Measurements from ENCODE around the gene HCN2. TPM values are rescaled to one million over a fixed set of nuclear protein-coding genes. Genes with fewer than 3 reads are reported as not detected.
A peak's percentile ranks its signal among the peaks of the same experiment; 100 is the strongest.

The HCN2 gene
- total and polyA plus RNA-seq, 9 of the 15 experiments (the other 6 are each of a cell fraction or from before 2014, with no cell fraction given): 0.29 to 4.2 (median 0.82) TPM; not detected in 2

DNA sequence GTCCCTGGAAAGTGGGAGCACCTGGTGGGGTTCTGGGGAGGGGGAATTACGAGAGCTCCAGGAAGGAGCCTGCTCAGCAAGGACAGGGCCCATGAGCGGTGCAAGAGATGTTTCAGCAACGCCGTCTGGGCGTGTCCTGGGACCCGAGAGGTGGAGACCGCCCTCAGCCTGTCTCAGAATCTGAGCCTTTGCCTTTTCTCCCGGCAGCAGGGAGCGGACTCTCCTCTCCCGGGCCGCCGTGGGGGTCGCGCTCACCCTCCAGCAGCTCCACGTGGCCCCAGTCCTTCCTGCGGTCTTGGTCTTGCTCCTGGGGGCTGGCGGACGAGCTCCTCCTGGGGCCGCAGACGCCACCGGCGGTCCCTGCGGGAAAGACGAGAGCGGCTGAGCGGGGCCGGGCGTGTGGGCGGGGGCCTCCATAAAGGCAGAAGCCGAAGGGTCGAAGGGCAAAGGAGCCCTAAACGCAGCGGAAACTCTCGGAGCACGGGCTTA, 42.9 kb downstream of the HCN2 start (continued):
- TF ChIP-seq, protein P1, sequence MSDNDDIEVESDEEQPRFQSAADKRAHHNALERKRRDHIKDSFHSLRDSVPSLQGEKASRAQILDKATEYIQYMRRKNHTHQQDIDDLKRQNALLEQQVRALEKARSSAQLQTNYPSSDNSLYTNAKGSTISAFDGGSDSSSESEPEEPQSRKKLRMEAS (CRISPR knock-in tag; IDR thresholded peaks at IDR 0.05): peak; percentile 79
- TF ChIP-seq, protein P2, sequence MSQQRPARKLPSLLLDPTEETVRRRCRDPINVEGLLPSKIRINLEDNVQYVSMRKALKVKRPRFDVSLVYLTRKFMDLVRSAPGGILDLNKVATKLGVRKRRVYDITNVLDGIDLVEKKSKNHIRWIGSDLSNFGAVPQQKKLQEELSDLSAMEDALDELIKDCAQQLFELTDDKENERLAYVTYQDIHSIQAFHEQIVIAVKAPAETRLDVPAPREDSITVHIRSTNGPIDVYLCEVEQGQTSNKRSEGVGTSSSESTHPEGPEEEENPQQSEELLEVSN (IDR thresholded peaks at IDR 0.05; ENCODE audit: borderline replicate concordance in 1 of 2, extremely low read depth in 1 of 2, insufficient read depth in 1 of 2, insufficient read length in 1 of 2, low read depth in 1 of 2, low read length in 1 of 2, poor library complexity in 1 of 2, severe bottlenecking in 1 of 2): peak in 1 of 2 experiments; percentile 9
- peak; percentile 54; the same call in 1 of the 2 replicates for TF ChIP-seq SUPT5H (IDR thresholded peaks at IDR 0.05)
- peak; percentile 22; the same call in 1 of the 2 replicates for TF ChIP-seq MTA3 (IDR thresholded peaks at IDR 0.05; ENCODE audit: borderline replicate concordance)
- TF ChIP-seq, protein P3, sequence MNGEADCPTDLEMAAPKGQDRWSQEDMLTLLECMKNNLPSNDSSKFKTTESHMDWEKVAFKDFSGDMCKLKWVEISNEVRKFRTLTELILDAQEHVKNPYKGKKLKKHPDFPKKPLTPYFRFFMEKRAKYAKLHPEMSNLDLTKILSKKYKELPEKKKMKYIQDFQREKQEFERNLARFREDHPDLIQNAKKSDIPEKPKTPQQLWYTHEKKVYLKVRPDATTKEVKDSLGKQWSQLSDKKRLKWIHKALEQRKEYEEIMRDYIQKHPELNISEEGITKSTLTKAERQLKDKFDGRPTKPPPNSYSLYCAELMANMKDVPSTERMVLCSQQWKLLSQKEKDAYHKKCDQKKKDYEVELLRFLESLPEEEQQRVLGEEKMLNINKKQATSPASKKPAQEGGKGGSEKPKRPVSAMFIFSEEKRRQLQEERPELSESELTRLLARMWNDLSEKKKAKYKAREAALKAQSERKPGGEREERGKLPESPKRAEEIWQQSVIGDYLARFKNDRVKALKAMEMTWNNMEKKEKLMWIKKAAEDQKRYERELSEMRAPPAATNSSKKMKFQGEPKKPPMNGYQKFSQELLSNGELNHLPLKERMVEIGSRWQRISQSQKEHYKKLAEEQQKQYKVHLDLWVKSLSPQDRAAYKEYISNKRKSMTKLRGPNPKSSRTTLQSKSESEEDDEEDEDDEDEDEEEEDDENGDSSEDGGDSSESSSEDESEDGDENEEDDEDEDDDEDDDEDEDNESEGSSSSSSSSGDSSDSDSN (IDR thresholded peaks at IDR 0.05; ENCODE audit: borderline replicate concordance in 1 of 2, low read depth in 2 of 2, low read length in 2 of 2): 0 out of 4 replicates have a peak, but pooled peaks of 1 of the 2 experiments have one; percentile 14
- peak in 1 of 2 experiments; percentile 39; a peak in 1 of 4 replicates for TF ChIP-seq SIN3A (IDR thresholded peaks at IDR 0.05; ENCODE audit: borderline replicate concordance in 2 of 2, control insufficient read depth in 1 of 2, low read depth in 2 of 2, low read length in 2 of 2)
- TF ChIP-seq, protein P4, sequence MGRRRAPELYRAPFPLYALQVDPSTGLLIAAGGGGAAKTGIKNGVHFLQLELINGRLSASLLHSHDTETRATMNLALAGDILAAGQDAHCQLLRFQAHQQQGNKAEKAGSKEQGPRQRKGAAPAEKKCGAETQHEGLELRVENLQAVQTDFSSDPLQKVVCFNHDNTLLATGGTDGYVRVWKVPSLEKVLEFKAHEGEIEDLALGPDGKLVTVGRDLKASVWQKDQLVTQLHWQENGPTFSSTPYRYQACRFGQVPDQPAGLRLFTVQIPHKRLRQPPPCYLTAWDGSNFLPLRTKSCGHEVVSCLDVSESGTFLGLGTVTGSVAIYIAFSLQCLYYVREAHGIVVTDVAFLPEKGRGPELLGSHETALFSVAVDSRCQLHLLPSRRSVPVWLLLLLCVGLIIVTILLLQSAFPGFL (CRISPR knock-in tag; IDR thresholded peaks at IDR 0.05): no peak
- TF ChIP-seq KLF13 (tag; IDR thresholded peaks at IDR 0.05; ENCODE audit: borderline replicate concordance, low read depth): no peak
- TF ChIP-seq, protein P5, sequence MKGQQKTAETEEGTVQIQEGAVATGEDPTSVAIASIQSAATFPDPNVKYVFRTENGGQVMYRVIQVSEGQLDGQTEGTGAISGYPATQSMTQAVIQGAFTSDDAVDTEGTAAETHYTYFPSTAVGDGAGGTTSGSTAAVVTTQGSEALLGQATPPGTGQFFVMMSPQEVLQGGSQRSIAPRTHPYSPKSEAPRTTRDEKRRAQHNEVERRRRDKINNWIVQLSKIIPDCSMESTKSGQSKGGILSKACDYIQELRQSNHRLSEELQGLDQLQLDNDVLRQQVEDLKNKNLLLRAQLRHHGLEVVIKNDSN (CRISPR knock-in tag; IDR thresholded peaks at IDR 0.05): 0 out of 2 replicates have a peak, but pooled peaks have one; percentile 29
- TF ChIP-seq, protein P6, sequence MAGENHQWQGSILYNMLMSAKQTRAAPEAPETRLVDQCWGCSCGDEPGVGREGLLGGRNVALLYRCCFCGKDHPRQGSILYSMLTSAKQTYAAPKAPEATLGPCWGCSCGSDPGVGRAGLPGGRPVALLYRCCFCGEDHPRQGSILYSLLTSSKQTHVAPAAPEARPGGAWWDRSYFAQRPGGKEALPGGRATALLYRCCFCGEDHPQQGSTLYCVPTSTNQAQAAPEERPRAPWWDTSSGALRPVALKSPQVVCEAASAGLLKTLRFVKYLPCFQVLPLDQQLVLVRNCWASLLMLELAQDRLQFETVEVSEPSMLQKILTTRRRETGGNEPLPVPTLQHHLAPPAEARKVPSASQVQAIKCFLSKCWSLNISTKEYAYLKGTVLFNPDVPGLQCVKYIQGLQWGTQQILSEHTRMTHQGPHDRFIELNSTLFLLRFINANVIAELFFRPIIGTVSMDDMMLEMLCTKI (IDR thresholded peaks at IDR 0.05; ENCODE audit: partially characterized antibody): no peak
- TF ChIP-seq, protein P7, sequence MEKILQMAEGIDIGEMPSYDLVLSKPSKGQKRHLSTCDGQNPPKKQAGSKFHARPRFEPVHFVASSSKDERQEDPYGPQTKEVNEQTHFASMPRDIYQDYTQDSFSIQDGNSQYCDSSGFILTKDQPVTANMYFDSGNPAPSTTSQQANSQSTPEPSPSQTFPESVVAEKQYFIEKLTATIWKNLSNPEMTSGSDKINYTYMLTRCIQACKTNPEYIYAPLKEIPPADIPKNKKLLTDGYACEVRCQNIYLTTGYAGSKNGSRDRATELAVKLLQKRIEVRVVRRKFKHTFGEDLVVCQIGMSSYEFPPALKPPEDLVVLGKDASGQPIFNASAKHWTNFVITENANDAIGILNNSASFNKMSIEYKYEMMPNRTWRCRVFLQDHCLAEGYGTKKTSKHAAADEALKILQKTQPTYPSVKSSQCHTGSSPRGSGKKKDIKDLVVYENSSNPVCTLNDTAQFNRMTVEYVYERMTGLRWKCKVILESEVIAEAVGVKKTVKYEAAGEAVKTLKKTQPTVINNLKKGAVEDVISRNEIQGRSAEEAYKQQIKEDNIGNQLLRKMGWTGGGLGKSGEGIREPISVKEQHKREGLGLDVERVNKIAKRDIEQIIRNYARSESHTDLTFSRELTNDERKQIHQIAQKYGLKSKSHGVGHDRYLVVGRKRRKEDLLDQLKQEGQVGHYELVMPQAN (IDR thresholded peaks at IDR 0.05; ENCODE audit: borderline replicate concordance): 0 out of 2 replicates have a peak, but pooled peaks have one; percentile 48
- peak; percentile 75 for TF ChIP-seq POLR2A (conservative IDR thresholded peaks at IDR 0.05)
- no peak for TF ChIP-seq MEF2A (IDR thresholded peaks at IDR 0.05; ENCODE audit: control insufficient read depth, low read depth, low read length)
- no peak for TF ChIP-seq NBN (IDR thresholded peaks at IDR 0.05; ENCODE audit: low read depth)
- TF ChIP-seq MYC (IDR thresholded peaks at IDR 0.05; ENCODE audit: low read depth, low read length): 0 out of 2 replicates have a peak, but pooled peaks have one; percentile 31
- no peak for TF ChIP-seq MYC (CRISPR knock-in tag; IDR thresholded peaks at IDR 0.05; ENCODE audit: borderline replicate concordance, low read depth)
- TF ChIP-seq SMAD4 (CRISPR knock-in tag; conservative IDR thresholded peaks at IDR 0.05): 0 out of 2 replicates have a peak, but pooled peaks have one; percentile 39
